Left lung (tissue), 10 donors: ENCODE data around the gene TASOR. TPM values are rescaled to one million over a fixed set of nuclear protein-coding genes. Genes with fewer than 3 reads are reported as not detected.
A peak's percentile ranks its signal among the peaks of the same experiment; 100 is the strongest.

Source experiments
- ATAC-seq: fragments of 200-7000 bp; cut with Tn5 transposase; one replicate; pipeline ENCODE4 v1.9.1; 2020; ENCODE audit warnings: moderate library complexity
- DNase-seq, 4 donors: peaks; one replicate each; pipeline ENCODE4 v3.0.0-alpha.2; 2013 to 2020
- H3K27ac ChIP-seq, 2 donors: fragments of 200-600 bp; sonication (generic) in 1 of 2; one replicate each; pipeline versions ENCODE4 v1.5.0 to v1.8.0; 2020 to 2021
- H3K27me3 ChIP-seq, 2 donors: fragments of 200-600 bp; sonication (generic) in 1 of 2; one replicate each; pipeline versions ENCODE4 v1.5.0 to v1.8.0; 2020 to 2021
- H3K36me3 ChIP-seq, 2 donors: fragments of 200-600 bp; sonication (generic) in 1 of 2; one replicate each; pipeline versions ENCODE4 v1.5.0 to v1.8.0; 2020 to 2021
- H3K4me1 ChIP-seq, 2 donors: fragments of 200-600 bp; one replicate each; pipeline ENCODE4 v1.8.0; 2021
- H3K4me3 ChIP-seq, 2 donors: fragments of 200-600 bp; sonication (generic) in 1 of 2; one replicate each; pipeline versions ENCODE4 v1.5.0 to v1.8.0; 2020 to 2021; ENCODE audit warnings: mild to moderate bottlenecking in 1 of 2
- H3K9me3 ChIP-seq, 2 donors: fragments of 200-600 bp; sonication (generic) in 1 of 2; one replicate each; pipeline versions ENCODE4 v1.5.0 to v1.8.0; 2020 to 2021
- CTCF ChIP-seq, 2 donors: fragments of 200-600 bp; sonication (generic) in 1 of 2; IDR thresholded peaks; one replicate each; pipeline versions ENCODE4 v1.5.0 to v1.8.0; 2021; ENCODE audit warnings: antibody characterized with exemption in 2 of 2
- intact Hi-C, 2 donors: fragments of 100-400 bp; cut with DNase I; formaldehyde crosslinking; loops; one replicate each; pipeline versions ENCODE4 v1.11.2 to v1.14.2; 2022
- polyA plus RNA-seq, 6 donors: library from polyadenylated mRNA; unstranded; fragments of 120-200 nt; gene quantifications; one replicate each; pipeline ENCODE4 v1.2.1, GENCODE V29; 2013; ENCODE audit not compliant: insufficient read length in 6 of 6
- total RNA-seq, 2 donors: library from RNA; stranded (reverse); fragmentation: NEBNext Ultra II Directional; extraction: Animal tissue kit (Norgen Biotek cat#: 25700); gene quantifications; one replicate each; pipeline ENCODE4 v1.2.1, GENCODE V29; 2021
- donor health status: DM: no; HTN: yes; CAD: no.
- donor health status: DM: no; HTN: no; CAD: no.

Gene TASOR
- total and polyA plus RNA-seq, 8 donors: 61.8 to 91.3 (median 81.3) TPM

GRCh38 chr3:56691165-56692000 lies 8.3 kb upstream of the TASOR start:
- Histone ChIP-seq H3K9me3 (no peaks in the 10 kb centered on the region), H3K4me1 (peaks cover 0 to 25% of the 10 kb centered on the region in 2 donors), H3K27ac (no peak overlapping the region), H3K36me3 (no peaks in the 10 kb centered on the region), H3K4me3 (no peak overlapping the region), H3K27me3 (no peaks in the 10 kb centered on the region)
- TF ChIP-seq CTCF (IDR thresholded peaks at IDR 0.05): no peak
- ATAC-seq: no peak
- intact Hi-C loops: no loop called here
- DNase-seq: peak in 1 of 4 donors; percentile 42

GRCh38 chr3:56689303-56689702 lies 6.2 kb upstream of the TASOR start:
- no peak for ATAC-seq
- intact Hi-C loops: no loop called here

GRCh38 chr3:56688191-56688590 lies 5.1 kb upstream of the TASOR start:
- TF ChIP-seq CTCF (IDR thresholded peaks at IDR 0.05): no peak
- Histone ChIP-seq H3K27ac (no peak overlapping the region), H3K4me1 (peaks cover 5 to 11% of the 10 kb centered on the region in 2 donors), H3K4me3 (no peak overlapping the region), H3K36me3 (no peaks in the 10 kb centered on the region), H3K27me3 (no peaks in the 10 kb centered on the region), H3K9me3 (peaks cover 0 to 5% of the 10 kb centered on the region in 2 donors)
- no peak for DNase-seq
- intact Hi-C loops: no loop called here
- ATAC-seq: no peak

More at GRCh38 chr3:56689303-56689702, 6.2 kb upstream of the TASOR start:
- Histone ChIP-seq H3K36me3 (no peaks in the 10 kb centered on the region), H3K4me3 (no peak overlapping the region), H3K27ac (no peak overlapping the region), H3K9me3 (no peaks in the 10 kb centered on the region), H3K4me1 (peaks cover 0 to 17% of the 10 kb centered on the region in 2 donors), H3K27me3 (no peaks in the 10 kb centered on the region)
- DNase-seq: no peak
- no peak for TF ChIP-seq CTCF (IDR thresholded peaks at IDR 0.05)

- Histone ChIP-seq H3K36me3 (no peaks in the 10 kb centered on the region), H3K4me1 (peaks cover 18 to 34% of the 10 kb centered on the region in 2 donors), H3K27ac (no peak overlapping the region), H3K9me3 (peaks cover 3 to 5% of the 10 kb centered on the region in 2 donors), H3K4me3 (no peak overlapping the region), H3K27me3 (no peaks in the 10 kb centered on the region)
- DNase-seq (no peak), ATAC-seq (no peak)
- intact Hi-C loops: no loop called here
- no peak for TF ChIP-seq CTCF (IDR thresholded peaks at IDR 0.05)
Measured at GRCh38 chr3:56684029-56684428, 964 bp upstream of the TASOR start.

- Histone ChIP-seq H3K27ac (peak overlapping the region; percentile 99 to 100), H3K4me1 (peaks cover 18 to 41% of the 10 kb centered on the region in 2 donors), H3K27me3 (no peaks in the 10 kb centered on the region), H3K36me3 (peaks cover 0 to 3% of the 10 kb centered on the region in 2 donors), H3K9me3 (peaks cover 3 to 5% of the 10 kb centered on the region in 2 donors), H3K4me3 (peak overlapping the region; percentile 71 to 88)
- intact Hi-C loops: no loop called here
- peak; percentile 82 for ATAC-seq
- peak; percentile 70 to 93 (median 74) for DNase-seq
- TF ChIP-seq CTCF (IDR thresholded peaks at IDR 0.05): no peak
Measured at GRCh38 chr3:56682462-56683121, 473 bp downstream of the TASOR start.
